ENCODE results near the gene PPP2R1B. TPM values are rescaled to one million over a fixed set of nuclear protein-coding genes. Genes with fewer than 3 reads are reported as not detected.

PPP2R1B gene
- total RNA-seq, 1 experiment from 2014 or later: 109 TPM

GRCh38 chr11:111797145-111797581 is 31.0 kb upstream of the PPP2R1B start:
- no peak for DNase-seq
- Histone ChIP-seq H3K27me3 (replicated peaks; ENCODE audit: control insufficient read depth, insufficient read depth, low read length) (no peaks in the 10 kb centered on the region), H3K36me3 (ENCODE audit: control insufficient read depth, insufficient read depth, low read length) (no peaks in the 10 kb centered on the region), H3K9me3 (no peaks in the 10 kb centered on the region), H3K4me3 (ENCODE audit: low read depth, low read length) (no peak overlapping the region), H3K4me1 (peaks cover 20% of the 10 kb centered on the region)
- Mint-ChIP-seq H3K27ac (ENCODE audit: unreplicated experiment) (no peak overlapping the region), H3K36me3 (ENCODE audit: insufficient read depth, unreplicated experiment) (peaks cover 6% of the 10 kb centered on the region), H3K4me1 (ENCODE audit: low read depth, unreplicated experiment) (peaks cover 21% of the 10 kb centered on the region), H3K4me3 (ENCODE audit: unreplicated experiment) (no peak overlapping the region), H3K9me3 (ENCODE audit: unreplicated experiment) (no peaks in the 10 kb centered on the region), H3K27me3 (ENCODE audit: insufficient read depth, unreplicated experiment) (no peaks in the 10 kb centered on the region)
- ChIA-PET CTCF (interaction anchor here (0.9 kb wide), 1 partner anchor 44 kb away, joined by 3 read pairs; no protein-coding TSS in a partner anchor), POLR2A (no interaction called here)
- intact Hi-C loops (cut with micrococcal nuclease; ENCODE audit: unreplicated experiment): no loop called here
- TF ChIP-seq, protein P1, sequence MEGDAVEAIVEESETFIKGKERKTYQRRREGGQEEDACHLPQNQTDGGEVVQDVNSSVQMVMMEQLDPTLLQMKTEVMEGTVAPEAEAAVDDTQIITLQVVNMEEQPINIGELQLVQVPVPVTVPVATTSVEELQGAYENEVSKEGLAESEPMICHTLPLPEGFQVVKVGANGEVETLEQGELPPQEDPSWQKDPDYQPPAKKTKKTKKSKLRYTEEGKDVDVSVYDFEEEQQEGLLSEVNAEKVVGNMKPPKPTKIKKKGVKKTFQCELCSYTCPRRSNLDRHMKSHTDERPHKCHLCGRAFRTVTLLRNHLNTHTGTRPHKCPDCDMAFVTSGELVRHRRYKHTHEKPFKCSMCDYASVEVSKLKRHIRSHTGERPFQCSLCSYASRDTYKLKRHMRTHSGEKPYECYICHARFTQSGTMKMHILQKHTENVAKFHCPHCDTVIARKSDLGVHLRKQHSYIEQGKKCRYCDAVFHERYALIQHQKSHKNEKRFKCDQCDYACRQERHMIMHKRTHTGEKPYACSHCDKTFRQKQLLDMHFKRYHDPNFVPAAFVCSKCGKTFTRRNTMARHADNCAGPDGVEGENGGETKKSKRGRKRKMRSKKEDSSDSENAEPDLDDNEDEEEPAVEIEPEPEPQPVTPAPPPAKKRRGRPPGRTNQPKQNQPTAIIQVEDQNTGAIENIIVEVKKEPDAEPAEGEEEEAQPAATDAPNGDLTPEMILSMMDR (IDR thresholded peaks at IDR 0.05; ENCODE audit: insufficient read depth in 1 of 2, low read depth in 1 of 2, low read length in 1 of 2, severe bottlenecking in 1 of 2, unreplicated experiment in 1 of 2): no peak
- BruUV-seq (replicated peaks): no TSS peak

DNA sequence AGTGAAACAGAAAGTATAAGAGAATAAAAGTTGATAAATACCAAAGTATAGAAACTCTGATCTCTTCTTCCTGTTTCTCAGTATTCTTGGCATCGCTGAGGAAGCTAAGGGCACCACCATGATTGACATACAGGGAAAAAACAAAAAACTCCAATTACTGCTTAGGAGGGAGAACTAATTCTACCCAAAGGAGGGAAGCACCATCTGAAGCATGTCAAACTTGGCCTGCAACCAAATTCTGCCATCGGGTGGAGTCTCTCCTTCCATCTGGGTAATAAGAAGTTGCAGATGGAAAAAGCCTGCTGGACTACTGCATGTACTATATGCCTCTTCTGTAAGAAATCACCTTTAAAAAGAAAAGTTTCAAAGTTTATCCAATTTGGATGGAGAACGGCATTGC is 30.5 kb upstream of the PPP2R1B start:
- peaks cover 7% of the 10 kb centered on the region for H3K36me3 Mint-ChIP-seq (ENCODE audit: insufficient read depth, unreplicated experiment)
- no peak overlapping the region for H3K27ac Mint-ChIP-seq (ENCODE audit: unreplicated experiment)
- H3K4me1 Mint-ChIP-seq (ENCODE audit: low read depth, unreplicated experiment): peaks cover 17% of the 10 kb centered on the region
- no peak overlapping the region for H3K4me3 Mint-ChIP-seq (ENCODE audit: unreplicated experiment)
- intact Hi-C loops (cut with micrococcal nuclease; ENCODE audit: unreplicated experiment): no loop called here
- Histone ChIP-seq H3K9me3 (no peaks in the 10 kb centered on the region), H3K36me3 (ENCODE audit: control insufficient read depth, insufficient read depth, low read length) (no peaks in the 10 kb centered on the region), H3K4me3 (ENCODE audit: low read depth, low read length) (no peak overlapping the region), H3K27me3 (replicated peaks; ENCODE audit: control insufficient read depth, insufficient read depth, low read length) (no peaks in the 10 kb centered on the region), H3K4me1 (peaks cover 20% of the 10 kb centered on the region)
- no peaks in the 10 kb centered on the region for H3K9me3 Mint-ChIP-seq (ENCODE audit: unreplicated experiment)
- POLR2A ChIA-PET: no interaction called here
- TF ChIP-seq, protein P1 (IDR thresholded peaks at IDR 0.05; ENCODE audit: insufficient read depth in 1 of 2, low read depth in 1 of 2, low read length in 1 of 2, severe bottlenecking in 1 of 2, unreplicated experiment in 1 of 2): no peak
- H3K27me3 Mint-ChIP-seq (ENCODE audit: insufficient read depth, unreplicated experiment): no peaks in the 10 kb centered on the region
- BruUV-seq (replicated peaks): no TSS peak
- no peak for DNase-seq
- CTCF ChIA-PET: no interaction called here

- no TSS peak for BruUV-seq (replicated peaks)
- TF ChIP-seq, protein P1 (IDR thresholded peaks at IDR 0.05; ENCODE audit: insufficient read depth in 1 of 2, low read depth in 1 of 2, low read length in 1 of 2, severe bottlenecking in 1 of 2, unreplicated experiment in 1 of 2): no peak
- Histone ChIP-seq H3K27me3 (replicated peaks; ENCODE audit: control insufficient read depth, insufficient read depth, low read length) (no peaks in the 10 kb centered on the region), H3K4me1 (peaks cover 9% of the 10 kb centered on the region), H3K36me3 (ENCODE audit: control insufficient read depth, insufficient read depth, low read length) (no peaks in the 10 kb centered on the region), H3K4me3 (ENCODE audit: low read depth, low read length) (no peak overlapping the region), H3K9me3 (no peaks in the 10 kb centered on the region)
- CTCF ChIA-PET: no interaction called here
- H3K4me3 Mint-ChIP-seq (ENCODE audit: unreplicated experiment): no peak overlapping the region
- POLR2A ChIA-PET: no interaction called here
- intact Hi-C loops (cut with micrococcal nuclease; ENCODE audit: unreplicated experiment): no loop called here
- peaks cover 10% of the 10 kb centered on the region for H3K4me1 Mint-ChIP-seq (ENCODE audit: low read depth, unreplicated experiment)
- H3K36me3 Mint-ChIP-seq (ENCODE audit: insufficient read depth, unreplicated experiment): peaks cover 11% of the 10 kb centered on the region
- no peaks in the 10 kb centered on the region for H3K9me3 Mint-ChIP-seq (ENCODE audit: unreplicated experiment)
- H3K27me3 Mint-ChIP-seq (ENCODE audit: insufficient read depth, unreplicated experiment): no peaks in the 10 kb centered on the region
- H3K27ac Mint-ChIP-seq (ENCODE audit: unreplicated experiment): no peak overlapping the region
- no peak for DNase-seq
These were observed 29.3 kb upstream of the PPP2R1B start for GRCh38 chr11:111795334-111795985.
